Nephron (organoid): Measurements from ENCODE around the gene DOCK1.
A peak's percentile ranks its signal among the peaks of the same experiment; 100 is the strongest.

Experiments used
- H3K27ac Mint-ChIP-seq, 3 experiments: 2 replicates each; pipeline ENCODE4 v1.8.0; 2020; ENCODE audit warnings: mixed read lengths in 3 of 3, mild to moderate bottlenecking in 2 of 3, moderate library complexity in 1 of 3
- H3K27me3 Mint-ChIP-seq: 2 replicates; pipeline ENCODE4 v1.8.0; 2021; ENCODE audit warnings: low read depth, mild to moderate bottlenecking, moderate library complexity, mixed read lengths
- H3K36me3 Mint-ChIP-seq: 2 replicates; pipeline ENCODE4 v1.8.0; 2020; ENCODE audit warnings: low read depth, mixed read lengths
- H3K4me1 Mint-ChIP-seq: 2 replicates; pipeline ENCODE4 v1.8.0; 2020; ENCODE audit warnings: mixed read lengths
- H3K4me3 Mint-ChIP-seq, 3 experiments: 2 replicates each; pipeline ENCODE4 v1.8.0; 2020; ENCODE audit warnings: mild to moderate bottlenecking in 3 of 3, mixed read lengths in 3 of 3, moderate library complexity in 2 of 3
- H3K9me3 Mint-ChIP-seq: 2 replicates; pipeline ENCODE4 v1.8.0; 2020; ENCODE audit warnings: mixed read lengths
- CTCF ChIP-seq, 3 experiments: fragments of 200-600 bp; sonication (generic); IDR thresholded peaks; one replicate each; pipeline ENCODE4 v1.5.0; 2021; ENCODE audit warnings: antibody characterized with exemption in 3 of 3; ENCODE audit not compliant: unreplicated experiment in 3 of 3

DOCK1 gene

DNA sequence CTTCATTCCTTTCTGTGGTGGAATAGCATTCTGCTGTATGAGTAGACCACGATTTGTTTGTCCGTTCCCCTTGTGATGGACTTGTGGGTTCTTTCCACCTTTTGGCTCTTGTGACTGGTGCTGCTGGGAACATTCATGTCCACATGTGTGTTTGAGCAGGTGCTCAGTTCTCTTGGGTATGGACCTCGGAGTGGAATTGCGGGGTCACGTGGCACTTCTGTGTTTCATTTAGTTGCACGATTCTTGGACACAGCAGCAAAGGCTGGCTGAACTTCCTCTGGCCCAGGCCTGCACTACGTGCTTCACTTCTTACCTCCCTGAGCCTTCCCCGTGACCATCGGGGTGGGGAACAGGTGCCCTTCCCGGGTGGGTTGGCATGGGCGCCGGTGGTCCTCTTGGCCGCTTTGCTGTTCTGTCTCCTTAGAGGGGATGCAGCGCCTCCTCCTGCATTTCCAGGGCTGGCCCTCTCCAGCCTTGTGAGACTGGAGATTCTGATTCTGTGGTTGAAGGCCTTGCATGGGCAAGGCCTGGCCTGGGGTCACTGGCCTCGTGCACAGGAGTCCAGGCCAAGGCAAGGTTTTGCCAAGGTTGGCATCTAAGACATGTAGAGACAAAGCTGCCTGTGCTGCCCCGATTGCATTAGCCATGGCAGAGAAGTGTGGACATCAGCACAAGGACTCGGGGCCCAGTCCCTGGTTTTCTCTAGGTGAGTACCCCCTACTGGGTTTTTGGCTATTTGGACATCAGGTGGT, 25.1 kb downstream of the DOCK1 start:
- TF ChIP-seq CTCF (IDR thresholded peaks at IDR 0.05; ENCODE audit: unreplicated experiment in 3 of 3): no peak
- Mint-ChIP-seq H3K27me3 (no peaks in the 10 kb centered on the region), H3K36me3 (peaks cover 41% of the 10 kb centered on the region), H3K4me3 (no peak overlapping the region), H3K9me3 (no peaks in the 10 kb centered on the region), H3K4me1 (peaks cover 60% of the 10 kb centered on the region), H3K27ac (peak overlapping the region in 2 of 3 experiments; percentile 74 to 95)

- Mint-ChIP-seq H3K9me3 (no peaks in the 10 kb centered on the region), H3K4me3 (peak overlapping the region in 2 of 3 experiments; percentile 71 to 81), H3K36me3 (peaks cover 41% of the 10 kb centered on the region), H3K27me3 (no peaks in the 10 kb centered on the region), H3K4me1 (peaks cover 65% of the 10 kb centered on the region), H3K27ac (peak overlapping the region; percentile 61 to 95 (median 89))
- no peak for TF ChIP-seq CTCF (IDR thresholded peaks at IDR 0.05; ENCODE audit: unreplicated experiment in 3 of 3)
These were observed 25.8 kb downstream of the DOCK1 start for GRCh38 chr10:126930883-126931503.

DNA sequence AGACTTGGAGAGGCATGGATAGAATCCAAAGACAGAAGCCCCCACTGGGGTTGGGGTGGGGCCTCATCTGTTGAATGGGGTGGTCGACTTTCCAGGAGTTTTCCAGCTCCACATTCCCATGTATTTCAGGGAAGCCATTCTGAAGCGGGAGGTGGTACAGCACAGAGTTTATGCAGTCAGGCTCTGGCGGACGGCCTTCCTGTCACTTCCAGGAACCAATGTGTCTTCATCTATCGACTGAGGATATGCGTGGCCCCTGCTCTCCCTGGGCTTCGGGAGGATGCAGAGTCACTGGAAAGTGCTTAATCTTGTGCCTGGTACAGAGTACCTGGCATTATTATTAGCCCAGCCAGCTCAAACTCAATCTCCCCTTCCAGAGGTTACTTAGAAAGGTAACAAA, 26.3 kb downstream of the DOCK1 start:
- peak overlapping the region; percentile 61 to 95 (median 89) for H3K27ac Mint-ChIP-seq

GRCh38 chr10:126932516-126932915, 27.3 kb downstream of the DOCK1 start:
- no peaks in the 10 kb centered on the region for H3K27me3 Mint-ChIP-seq
- peaks cover 32% of the 10 kb centered on the region for H3K36me3 Mint-ChIP-seq
- peaks cover 2% of the 10 kb centered on the region for H3K9me3 Mint-ChIP-seq
- TF ChIP-seq CTCF (IDR thresholded peaks at IDR 0.05; ENCODE audit: unreplicated experiment in 3 of 3): no peak
- H3K27ac Mint-ChIP-seq: peak overlapping the region in 2 of 3 experiments; percentile 75 to 95
- H3K4me1 Mint-ChIP-seq: peaks cover 57% of the 10 kb centered on the region
- H3K4me3 Mint-ChIP-seq: no peak overlapping the region

More for the DNA sequence above, 26.3 kb downstream of the DOCK1 start:
- no peak for TF ChIP-seq CTCF (IDR thresholded peaks at IDR 0.05; ENCODE audit: unreplicated experiment in 3 of 3)
- Mint-ChIP-seq H3K36me3 (peaks cover 38% of the 10 kb centered on the region), H3K4me1 (peaks cover 62% of the 10 kb centered on the region), H3K9me3 (no peaks in the 10 kb centered on the region), H3K4me3 (peak overlapping the region in 1 of 3 experiments; percentile 18), H3K27me3 (no peaks in the 10 kb centered on the region)

DNA sequence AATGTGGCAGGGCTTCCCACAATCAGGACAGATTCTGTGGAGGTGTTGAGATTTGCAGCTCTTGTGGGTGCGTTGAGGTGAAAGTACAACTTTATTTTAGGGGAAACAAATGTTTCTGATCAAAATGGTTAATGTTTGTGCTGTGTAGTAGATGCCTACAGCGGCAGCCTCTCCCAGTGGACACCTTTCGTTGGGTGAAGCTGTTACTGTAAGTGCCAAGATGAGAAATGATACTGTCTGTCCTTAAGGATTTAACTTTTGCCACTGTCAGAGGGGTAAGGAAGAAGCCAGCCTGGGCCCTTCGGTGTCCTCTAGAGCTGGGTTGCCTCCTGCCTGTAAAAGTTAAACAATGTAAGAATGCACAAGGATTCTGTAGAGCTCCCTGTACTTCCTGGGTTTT, 27.9 kb downstream of the DOCK1 start:
- Mint-ChIP-seq H3K27ac (peak overlapping the region; percentile 43 to 95 (median 75)), H3K9me3 (peaks cover 3% of the 10 kb centered on the region), H3K4me1 (peaks cover 53% of the 10 kb centered on the region), H3K36me3 (peaks cover 31% of the 10 kb centered on the region), H3K27me3 (no peaks in the 10 kb centered on the region), H3K4me3 (no peak overlapping the region)
- no peak for TF ChIP-seq CTCF (IDR thresholded peaks at IDR 0.05; ENCODE audit: unreplicated experiment in 3 of 3)
